Head of caudate nucleus (tissue), 42 donors: ENCODE results near the gene DCTPP1.
A peak's percentile ranks its signal among the peaks of the same experiment; 100 is the strongest.
"Not testable (repeated sequence)": the region's sequence is repeated elsewhere in the genome, so short reads cannot be mapped to it uniquely, and the experiment has no call there.

ENCODE experiments used
- DNase-seq, 42 donors: peaks; one replicate each; pipeline versions ENCODE4 v3.0.0 to v3.0.0-alpha.2; 2020 to 2021; ENCODE audit warnings: mixed read lengths in 7 of 42
- intact Hi-C: fragments of 100-400 bp; cut with DNase I; formaldehyde crosslinking; loops from one replicate; pipeline ENCODE4 v1.15.0; 2022

Gene DCTPP1

GRCh38 chr16:30452709-30453580 is 23.1 kb upstream of the DCTPP1 start:
- DNase-seq, intact Hi-C loops: not testable (repeated sequence)

GRCh38 chr16:30449116-30449435 is 19.2 kb upstream of the DCTPP1 start:
- intact Hi-C loops: loop anchor here (5.0 kb wide), 1 partner anchor 78 kb away; the partner anchor contains the start of gene ZNF768
- no peak for DNase-seq

- intact Hi-C loops: loop anchor here (5.0 kb wide), 1 partner anchor 80 kb away; the partner anchor contains the start of gene ZNF768
Observed at GRCh38 chr16:30447512-30448226, 17.8 kb upstream of the DCTPP1 start.

GRCh38 chr16:30446203-30446595 is 16.4 kb upstream of the DCTPP1 start:
- intact Hi-C loops: loop anchor here (5.0 kb wide), 1 partner anchor 81 kb away; the partner anchor contains the start of gene ZNF768
- DNase-seq: no peak

More at GRCh38 chr16:30447512-30448226, 17.8 kb upstream of the DCTPP1 start:
- no peak for DNase-seq

GRCh38 chr16:30445408-30446202 is 15.8 kb upstream of the DCTPP1 start, which contains the start of gene SEPHS2:
SEPHS2 (minus strand) TSS chr16:30445874; CDS start chr16:30445727, 147 bp downstream.
- DNase-seq: peak; percentile 91 to 99 (median 97)
- intact Hi-C loops: loop anchor here (5.0 kb wide), 1 partner anchor 82 kb away; the partner anchor contains the start of gene ZNF768

GRCh38 chr16:30445149-30445407 is 15.2 kb upstream of the DCTPP1 start:
- DNase-seq: no peak
- intact Hi-C loops: loop anchor here (5.0 kb wide), 1 partner anchor 82 kb away; the partner anchor contains the start of gene ZNF768

- DNase-seq: peak in 2 of 42 donors; percentile 16 to 19
- intact Hi-C loops: loop anchor here (5.0 kb wide), 1 partner anchor 83 kb away; the partner anchor contains the start of gene ZNF768
Observed at GRCh38 chr16:30444231-30445148, 14.7 kb upstream of the DCTPP1 start.

GRCh38 chr16:30443631-30444030 is 13.8 kb upstream of the DCTPP1 start:
- intact Hi-C loops: no loop called here
- no peak for DNase-seq

- no peak for DNase-seq
- intact Hi-C loops: no loop called here
Observed at GRCh38 chr16:30439720-30440348, 10.0 kb upstream of the DCTPP1 start.

- intact Hi-C loops: no loop called here
- DNase-seq: no peak
Observed at GRCh38 chr16:30438835-30439234, 9.0 kb upstream of the DCTPP1 start.

GRCh38 chr16:30437511-30438046 is 7.7 kb upstream of the DCTPP1 start:
- no peak for DNase-seq
- intact Hi-C loops: no loop called here

GRCh38 chr16:30434852-30435251 is 5.0 kb upstream of the DCTPP1 start:
- no peak for DNase-seq
- intact Hi-C loops: no loop called here

GRCh38 chr16:30430428-30430970 is 669 bp upstream of the DCTPP1 start:
- peak in 9 of 42 donors; percentile 13 to 45 (median 30) for DNase-seq
- intact Hi-C loops: no loop called here

GRCh38 chr16:30429418-30429677 is 482 bp downstream of the DCTPP1 start:
- no peak for DNase-seq
- intact Hi-C loops: no loop called here

GRCh38 chr16:30428055-30428454 is 1.8 kb downstream of the DCTPP1 start:
- intact Hi-C loops: no loop called here
- no peak for DNase-seq

GRCh38 chr16:30421010-30421409 is 8.8 kb downstream of the DCTPP1 start:
- intact Hi-C loops: no loop called here
- DNase-seq: no peak

GRCh38 chr16:30418350-30419181 is 11.3 kb downstream of the DCTPP1 start:
- peak in 36 of 42 donors; percentile 24 to 79 (median 50) for DNase-seq
- intact Hi-C loops: no loop called here
